Heart right ventricle (tissue), 16 donors: Measurements from ENCODE around the gene CCNF. TPM values are rescaled to one million over a fixed set of nuclear protein-coding genes. Genes with fewer than 3 reads are reported as not detected.

ENCODE experiments used
- ATAC-seq, 8 donors: fragments of 200-7000 bp; cut with Tn5 transposase; one replicate each; pipeline ENCODE4 v1.9.1; 2020; ENCODE audit warnings: mild to moderate bottlenecking in 8 of 8, moderate library complexity in 8 of 8, moderate number of reproducible peaks in 1 of 8
- DNase-seq, 2 donors: peaks; one replicate each; pipeline ENCODE4 v3.0.0-alpha.2; 2020
- H3K27ac ChIP-seq, 10 donors: fragments of 200-600 bp; sonication (generic) in 2 of 10; one replicate each; pipeline versions ENCODE4 v1.5.0 to v1.8.0; 2020 to 2022; ENCODE audit warnings: mild to moderate bottlenecking in 3 of 10
- H3K27me3 ChIP-seq, 7 donors: fragments of 200-600 bp; one replicate each; pipeline ENCODE4 v1.8.0; 2021 to 2022; ENCODE audit warnings: mild to moderate bottlenecking in 2 of 7
- H3K36me3 ChIP-seq, 9 donors: fragments of 200-600 bp; sonication (generic) in 1 of 9; one replicate each; pipeline versions ENCODE4 v1.5.0 to v1.8.0; 2020 to 2022; ENCODE audit warnings: mild to moderate bottlenecking in 2 of 9
- H3K4me1 ChIP-seq, 9 donors: fragments of 200-600 bp; sonication (generic) in 1 of 9; one replicate each; pipeline versions ENCODE4 v1.5.0 to v1.8.0; 2020 to 2022; ENCODE audit warnings: mild to moderate bottlenecking in 4 of 9
- H3K4me3 ChIP-seq, 10 donors: fragments of 200-600 bp; sonication (generic) in 2 of 10; one replicate each; pipeline versions ENCODE4 v1.5.0 to v1.8.0; 2020 to 2022; ENCODE audit warnings: mild to moderate bottlenecking in 7 of 10, moderate library complexity in 2 of 10
- H3K9me3 ChIP-seq, 11 donors: fragments of 200-600 bp in 10 of 11; sonication (generic) in 2 of 11; one replicate each; pipeline versions ENCODE4 v1.5.0 to v1.8.0; 2013 to 2022; ENCODE audit warnings: mild to moderate bottlenecking in 2 of 11, control low read depth in 1 of 11, moderate library complexity in 1 of 11
- CTCF ChIP-seq, 9 donors: fragments of 200-600 bp; sonication (generic) in 2 of 9; IDR thresholded peaks; one replicate each; pipeline versions ENCODE4 v1.5.0 to v1.8.0; 2021 to 2022; ENCODE audit warnings: antibody characterized with exemption in 9 of 9, mild to moderate bottlenecking in 5 of 9, moderate library complexity in 1 of 9
- WGBS, 2 donors: extraction: QIAGEN DNeasy Blood & Tissue Kit; methylation state at CpG; one replicate each; pipeline ENCODE4 v1.1.7; 2013; ENCODE audit warnings: inconsistent platforms in 1 of 2; 5-methylcytosine and 5-hydroxymethylcytosine counted together
- intact Hi-C, 10 donors: fragments of 100-400 bp; cut with DNase I; formaldehyde crosslinking; loops; one replicate each; pipeline versions ENCODE4 v1.11.1 to v1.14.2; 2022
- polyA plus RNA-seq, 2 donors: library from polyadenylated mRNA; stranded (reverse); fragments of 200-250 nt; gene quantifications; one replicate each; pipeline ENCODE4 v1.2.3, GENCODE V29; 2013
- total RNA-seq, 10 donors: library from RNA; stranded (reverse); fragmentation: NEBNext Ultra II Directional in 3 of 10; extraction: Animal tissue kit (Norgen Biotek cat#: 25700) in 3 of 10; gene quantifications; one replicate each; pipeline versions ENCODE4 v1.2.1 to v1.2.4, GENCODE V29; 2021 to 2023
- donor health status: Arrhythmogenic right ventricular cardiomyopathy.
- donor health status: ischemic (EF 13 %, LVEDD 7.1; RV severe dilation, severe dysfunction).
- donor health status: healthy with polysubstance abuse.
- donor health status: DM: no; HTN: yes; CAD: no.
- donor health status: DM: no; HTN: no; CAD: no.
- donor health status: ischemic (EF 25% LVEDD 6.9; RV normal size, moderate dysfunction).
- donor health status: ischemic (EF 25% LVEDD 5.7; RV mildly dilated, moderate dysfunction).
- donor health status: healthy.
- donor health status: DM: yes; HTN: yes; CAD: no.
- donor health status: Ischemic cardiomyopathy.
- donor health status: ischemic (EF 35%, LVEDD 5.7; RV mildly dilated, moderate dysfunction).
- donor health status: nonischemic (EF 11% LVEDD 7.7; RV severe dilation, severe dysfunction).
- donor health status: DM: yes; HTN: yes; CAD: no.
- donor health status: PGD.
- donor health status: ischemic (EF 29% LVEDD 5.4; RV normal size, mild dysfunction).
- donor health status: nonischemic (EF 23%, LVEDD 6.1; RV moderate dilation, normal function).

CCNF gene
- total and polyA plus RNA-seq, 12 donors: 0.51 to 3.4 (median 0.99) TPM

DNA sequence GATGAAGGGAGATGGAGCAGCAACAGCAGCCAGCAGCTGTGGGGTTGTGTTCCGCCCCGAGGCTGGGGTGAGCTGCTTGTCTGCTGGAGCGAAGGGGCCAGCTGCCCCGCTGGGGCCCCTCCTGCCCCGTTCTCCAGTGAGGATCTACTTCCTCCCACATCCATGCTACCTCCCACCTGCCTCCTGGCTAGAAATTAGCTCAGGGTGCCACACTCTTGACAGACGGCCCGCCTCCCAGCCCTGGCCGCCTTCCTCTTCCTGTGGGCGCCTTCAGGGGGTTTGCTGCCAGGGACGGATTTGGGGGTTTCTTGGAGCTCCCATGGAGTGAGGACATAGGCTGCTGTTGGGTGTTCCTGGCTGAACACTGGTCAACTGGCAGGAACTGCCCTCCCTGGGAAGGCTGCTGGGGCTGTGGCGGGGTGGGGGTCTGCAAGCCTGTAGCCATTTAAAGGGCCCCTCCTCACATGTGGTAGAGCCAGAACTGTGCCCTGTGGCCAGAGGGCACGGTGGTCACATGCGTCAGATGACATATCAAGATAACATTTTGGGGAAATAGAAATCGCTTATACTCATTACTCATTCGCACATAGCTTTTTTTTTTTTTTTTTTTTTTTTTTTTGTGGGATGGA is 58.8 kb downstream of the CCNF start:
- no peaks in the 10 kb centered on the region for H3K27me3 ChIP-seq
- intact Hi-C loops: loop anchor here in 2 of 10 donors (5.0 to 10.0 kb wide), 2 partner anchors 53 to 146 kb away; partner anchors contain the start of gene ABCA3 (in 1 of the 2)
- no peak overlapping the region for H3K4me3 ChIP-seq
- H3K27ac ChIP-seq: no peak overlapping the region
- WGBS, 2 donors: 86% methylated on average over 15 of the region's 15 CpGs
- peaks cover 0 to 4% (median 0%) of the 10 kb centered on the region in 9 donors for H3K36me3 ChIP-seq
- TF ChIP-seq CTCF (IDR thresholded peaks at IDR 0.05): no peak
- no peak for DNase-seq
- ATAC-seq: no peak
- no peaks in the 10 kb centered on the region for H3K9me3 ChIP-seq
- H3K4me1 ChIP-seq: peaks cover 5 to 36% (median 20%) of the 10 kb centered on the region in 9 donors

- DNase-seq: no peak
- 94% methylated on average over 16 of the region's 16 CpGs for WGBS, 2 donors
- H3K36me3 ChIP-seq: peaks cover 0 to 5% (median 0%) of the 10 kb centered on the region in 9 donors
These were observed 60.3 kb downstream of the CCNF start for GRCh38 chr16:2489581-2489980.

GRCh38 chr16:2490190-2491105 is 61.2 kb downstream of the CCNF start:
- WGBS, 2 donors: 92 to 93% methylated on average over 23 of the region's 23 CpGs
- peaks cover 0 to 5% (median 0%) of the 10 kb centered on the region in 9 donors for H3K36me3 ChIP-seq
- TF ChIP-seq CTCF (IDR thresholded peaks at IDR 0.05): no peak
- intact Hi-C loops: no loop called here
- peaks cover 0 to 29% (median 16%) of the 10 kb centered on the region in 9 donors for H3K4me1 ChIP-seq
- ATAC-seq: no peak
- H3K9me3 ChIP-seq: no peaks in the 10 kb centered on the region
- no peaks in the 10 kb centered on the region for H3K27me3 ChIP-seq
- H3K4me3 ChIP-seq: no peak overlapping the region
- no peak for DNase-seq
- no peak overlapping the region for H3K27ac ChIP-seq

More at GRCh38 chr16:2489581-2489980, 60.3 kb downstream of the CCNF start:
- Histone ChIP-seq H3K4me1 (peaks cover 0 to 29% (median 16%) of the 10 kb centered on the region in 9 donors), H3K9me3 (no peaks in the 10 kb centered on the region), H3K27me3 (no peaks in the 10 kb centered on the region), H3K4me3 (no peak overlapping the region), H3K27ac (no peak overlapping the region)
- intact Hi-C loops: loop anchor here in 2 of 10 donors (5.0 to 10.0 kb wide), 2 partner anchors 55 to 147 kb away; partner anchors contain the start of gene ABCA3 (in 1 of the 2)
- no peak for ATAC-seq
- no peak for TF ChIP-seq CTCF (IDR thresholded peaks at IDR 0.05)

GRCh38 chr16:2492292-2492691 is 63.0 kb downstream of the CCNF start:
- Histone ChIP-seq H3K27ac (no peak overlapping the region), H3K4me1 (peaks cover 4 to 16% (median 7%) of the 10 kb centered on the region in 9 donors), H3K4me3 (no peak overlapping the region), H3K9me3 (no peaks in the 10 kb centered on the region), H3K27me3 (no peaks in the 10 kb centered on the region), H3K36me3 (peaks cover 0 to 18% (median 0%) of the 10 kb centered on the region in 9 donors)
- no peak for TF ChIP-seq CTCF (IDR thresholded peaks at IDR 0.05)
- ATAC-seq (no peak), DNase-seq (no peak)
- intact Hi-C loops: no loop called here
- 95% methylated on average over 13 of the region's 13 CpGs for WGBS, 2 donors
